Inflammatory macrophage treated with lipopolysaccharide for 4 hours (primary cell): ENCODE measurements around the gene PLPPR3.

ENCODE experiments used
- DNase-seq: peaks from one replicate; pipeline ENCODE4 v3.0.0-alpha.2; 2020

The PLPPR3 gene

GRCh38 chr19:769616-770015 lies 52.1 kb downstream of the PLPPR3 start:
- DNase-seq, result no peak

- DNase-seq, result no peak
Observed at GRCh38 chr19:768424-768823, 53.3 kb downstream of the PLPPR3 start.

GRCh38 chr19:765179-765738 lies 56.5 kb downstream of the PLPPR3 start:
- no peak for DNase-seq

GRCh38 chr19:764301-764700 lies 57.5 kb downstream of the PLPPR3 start:
- DNase-seq, result no peak

GRCh38 chr19:763869-764268 lies 57.9 kb downstream of the PLPPR3 start:
- DNase-seq, result no peak

GRCh38 chr19:763181-763580 lies 58.6 kb downstream of the PLPPR3 start:
- DNase-seq, result no peak
